Activated CD4-positive, alpha-beta T cell treated with anti-CD3 and anti-CD28 coated beads for 24 hours (primary cell): ENCODE results near the gene MMP15.
"Not testable (repeated sequence)": the region's sequence is repeated elsewhere in the genome, so short reads cannot be mapped to it uniquely, and the experiment has no call there.

Experiments used
- DNase-seq, 2 donors: peaks; one replicate each; pipeline ENCODE4 v3.0.0-alpha.2; 2020; ENCODE audit warnings: low read depth in 2 of 2

MMP15 gene

DNA sequence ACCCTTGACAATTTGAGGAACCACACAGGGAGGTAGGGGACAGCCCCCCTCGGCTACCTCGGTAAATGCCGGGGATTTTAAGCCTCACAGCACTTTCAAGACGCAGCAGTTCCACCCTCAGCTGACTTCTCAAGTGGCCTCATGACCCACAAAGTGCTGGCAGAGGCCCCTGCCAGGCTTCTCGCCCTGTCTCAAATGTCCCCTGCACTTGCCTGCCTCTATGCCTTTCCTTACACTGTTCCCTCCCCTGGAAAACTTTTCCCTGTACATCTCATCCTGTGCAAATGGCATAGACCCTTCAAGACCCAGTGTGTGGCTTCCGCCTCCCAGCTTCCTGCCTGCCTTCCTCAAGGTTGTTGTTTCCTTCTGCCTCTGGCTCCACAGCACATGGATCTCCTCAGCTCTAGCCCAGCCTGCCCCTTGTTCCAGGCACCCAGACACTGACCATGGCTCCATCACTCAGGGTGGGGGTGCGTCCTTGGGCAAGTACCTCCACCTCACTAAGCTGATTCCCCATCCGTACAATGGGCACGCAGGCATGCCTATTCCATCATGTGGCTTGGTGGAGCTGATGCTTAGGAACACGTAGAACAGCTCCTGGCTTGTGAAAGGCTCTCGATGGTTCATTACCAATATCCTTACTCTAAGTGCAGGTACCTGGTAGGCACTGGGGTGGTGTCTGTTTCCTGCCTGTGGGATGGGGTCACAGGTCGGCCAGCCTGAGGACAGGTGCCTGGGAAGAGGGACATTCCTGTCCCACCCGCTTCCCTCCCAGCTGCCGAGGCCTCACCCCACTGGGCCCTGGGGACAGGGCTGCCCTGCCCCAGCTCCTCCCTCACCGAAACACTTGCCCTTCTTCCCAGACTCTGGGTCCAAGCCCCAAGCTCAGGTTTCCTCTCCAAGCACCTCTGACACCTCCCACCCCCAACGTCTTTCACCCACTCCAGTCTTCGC lies 24.0 kb downstream of the MMP15 start:
- DNase-seq: no peak

DNA sequence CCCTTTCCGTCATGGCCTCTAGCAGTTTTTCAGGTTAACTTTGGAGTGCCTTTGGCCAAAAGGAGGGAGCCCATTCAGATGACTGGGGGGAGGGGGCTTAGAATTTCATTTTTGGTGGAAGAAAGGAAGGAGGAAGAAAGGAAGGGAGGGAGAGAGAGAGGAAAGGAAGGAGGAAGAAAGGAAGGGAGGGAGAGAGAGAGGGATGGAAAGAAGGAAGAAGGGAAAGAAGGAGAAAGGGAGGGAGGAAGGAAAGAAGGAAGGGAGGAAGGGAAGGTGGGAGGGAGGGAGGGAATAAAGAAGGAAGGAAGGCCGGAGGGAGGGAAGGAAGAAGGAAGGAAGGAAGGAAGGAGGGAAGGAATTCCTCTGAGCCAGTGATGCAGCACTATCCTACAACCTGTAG lies 25.7 kb downstream of the MMP15 start:
- no peak for DNase-seq

DNA sequence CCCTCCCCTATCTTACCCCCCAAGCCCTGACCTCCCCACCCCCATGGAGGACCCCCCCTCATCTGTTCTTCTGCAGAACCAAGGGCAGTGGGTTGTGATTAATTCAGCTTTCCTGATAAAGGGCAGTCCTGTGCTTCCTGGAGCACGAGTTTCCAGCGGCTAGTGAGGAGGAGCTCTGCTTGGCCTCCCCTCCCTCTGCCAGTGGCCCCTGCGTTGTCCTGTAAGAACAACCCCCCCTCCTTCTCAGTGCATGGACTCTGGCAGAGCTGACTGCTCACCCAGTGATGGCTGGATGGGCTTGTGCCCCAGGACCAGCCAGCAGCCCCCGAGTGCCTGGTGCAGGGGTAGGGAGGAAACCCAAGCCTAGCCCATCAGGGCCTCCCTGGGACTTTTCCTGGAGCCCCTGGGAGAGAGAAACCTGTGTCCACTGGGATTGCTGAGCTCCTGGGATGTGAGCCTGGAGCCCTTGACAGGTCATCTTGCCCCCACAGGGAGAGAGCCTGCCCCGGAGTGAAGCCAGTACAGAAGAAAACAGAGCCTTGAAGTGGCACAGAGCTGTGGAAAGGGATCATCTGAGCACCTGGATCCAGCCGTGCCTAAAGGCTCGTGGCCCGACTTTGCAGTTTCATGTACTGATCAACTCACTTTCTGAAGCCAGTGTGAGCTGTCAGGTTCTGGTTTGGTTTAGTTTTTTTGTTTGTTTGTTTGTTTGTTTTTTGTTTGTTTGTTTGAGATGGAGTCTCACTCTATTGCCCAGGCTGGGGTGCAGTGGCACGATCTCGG lies 26.5 kb downstream of the MMP15 start:
- no peak for DNase-seq

DNA sequence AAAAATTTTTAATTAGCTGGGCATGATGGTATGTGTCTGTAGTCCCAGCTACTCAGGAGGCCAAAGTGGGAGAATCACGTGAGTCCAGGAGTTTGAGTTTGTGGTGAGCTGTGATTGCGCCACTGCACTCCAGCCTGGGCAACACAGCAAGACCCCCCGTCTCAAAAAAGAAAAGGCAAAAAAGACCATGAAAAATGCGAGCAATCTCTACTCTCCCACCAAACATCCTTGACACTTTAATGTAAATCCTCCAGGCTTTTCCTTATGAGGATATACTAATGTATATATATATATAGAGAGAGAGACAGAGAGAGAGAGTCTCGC lies 28.1 kb downstream of the MMP15 start:
- no peak for DNase-seq

DNA sequence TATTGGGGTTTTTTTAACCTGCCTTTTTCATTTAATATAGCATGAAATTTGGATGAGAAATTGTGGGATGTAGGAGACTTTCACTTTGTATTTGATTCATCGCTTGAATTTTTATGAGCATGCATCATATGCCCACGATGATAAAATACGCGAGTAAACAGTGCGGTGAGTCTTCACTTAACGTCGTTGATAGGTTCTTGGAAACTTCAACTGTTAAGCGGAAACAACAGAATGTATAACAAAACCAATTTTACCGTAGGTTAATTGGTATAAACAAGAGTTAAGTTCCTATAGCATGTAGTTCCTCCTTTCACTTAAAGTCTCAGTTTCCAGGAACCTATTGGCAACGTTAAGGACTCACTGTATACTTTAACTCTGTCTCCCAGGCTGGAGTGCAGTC lies 28.7 kb downstream of the MMP15 start:
- DNase-seq: no peak

DNA sequence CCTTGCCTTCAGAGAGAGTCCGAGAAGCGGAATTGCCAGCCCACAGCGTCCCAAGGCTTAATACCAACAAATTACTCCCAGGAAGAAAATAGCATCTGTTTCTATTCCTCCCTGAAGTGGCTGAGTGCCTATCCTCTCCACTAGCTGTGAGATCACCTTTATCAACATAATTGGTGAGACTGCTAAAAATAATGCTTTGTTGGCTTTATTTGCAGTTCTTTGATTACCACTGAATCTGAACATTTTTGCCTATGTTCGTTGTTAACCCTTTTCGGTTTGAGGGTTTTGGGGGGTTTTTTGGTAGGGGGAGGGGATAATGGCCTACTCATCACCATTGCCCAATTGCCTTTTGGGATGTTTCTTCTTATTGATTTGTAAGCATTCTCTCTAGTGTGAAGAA lies 31.0 kb downstream of the MMP15 start:
- no peak for DNase-seq

DNA sequence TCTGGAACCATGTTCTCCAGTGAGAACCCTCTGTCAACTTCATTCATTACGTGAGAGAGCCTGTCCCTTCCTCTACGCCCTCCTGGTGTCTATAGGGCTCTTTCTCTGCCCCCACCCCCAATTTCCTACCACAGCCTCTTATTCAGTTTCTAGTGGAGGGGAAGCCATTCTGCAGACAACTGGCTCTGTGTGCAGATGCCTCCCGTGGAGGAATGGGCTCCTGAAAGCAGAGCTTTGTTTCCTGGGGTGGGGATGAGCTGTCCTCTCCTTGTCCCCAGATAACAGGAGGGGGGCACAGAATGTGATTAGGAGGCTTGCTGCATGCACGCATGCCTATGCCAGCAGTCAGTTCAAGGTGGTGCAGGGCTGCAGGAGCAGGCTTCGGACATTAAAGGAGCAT lies 31.6 kb downstream of the MMP15 start:
- no peak for DNase-seq

DNA sequence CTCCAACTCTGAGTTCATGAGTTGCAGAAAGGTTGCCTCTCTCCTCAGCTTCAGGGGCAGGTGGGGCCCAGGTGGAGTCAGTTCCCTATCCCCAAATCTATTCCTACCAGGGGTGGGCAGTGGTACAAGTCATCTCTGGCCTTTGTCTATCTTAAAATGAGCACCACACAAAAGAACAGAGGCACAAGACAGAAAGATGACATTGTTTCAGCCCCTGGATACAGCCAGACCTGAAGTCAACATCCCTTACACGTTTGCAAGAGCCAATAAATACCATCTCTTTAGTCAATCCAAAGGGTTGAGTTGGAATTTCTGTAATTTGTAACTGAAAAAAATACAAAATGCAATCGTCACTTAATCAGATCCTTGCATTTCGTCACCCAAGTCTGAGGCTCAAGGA lies 32.2 kb downstream of the MMP15 start:
- DNase-seq: no peak

DNA sequence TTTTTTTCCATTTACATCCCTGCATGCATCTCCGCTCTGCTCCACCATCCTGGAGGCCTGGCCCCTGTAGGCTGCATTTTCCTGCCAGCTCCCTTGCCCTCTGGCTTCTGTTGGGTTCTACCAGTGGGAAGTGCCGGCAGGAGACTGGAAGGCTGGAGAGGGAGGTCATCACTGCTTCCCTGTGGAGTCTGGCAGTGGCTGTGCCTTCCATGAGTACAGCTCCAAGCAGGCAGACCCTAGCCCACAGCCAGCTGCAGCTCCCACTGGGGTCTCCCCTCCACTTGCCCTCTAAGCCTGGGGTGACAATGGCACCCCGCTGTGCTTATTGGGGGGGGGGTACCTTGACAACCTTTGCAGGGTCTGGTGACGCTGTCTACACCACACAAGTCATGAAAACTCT lies 37.3 kb downstream of the MMP15 start:
- no peak for DNase-seq

DNA sequence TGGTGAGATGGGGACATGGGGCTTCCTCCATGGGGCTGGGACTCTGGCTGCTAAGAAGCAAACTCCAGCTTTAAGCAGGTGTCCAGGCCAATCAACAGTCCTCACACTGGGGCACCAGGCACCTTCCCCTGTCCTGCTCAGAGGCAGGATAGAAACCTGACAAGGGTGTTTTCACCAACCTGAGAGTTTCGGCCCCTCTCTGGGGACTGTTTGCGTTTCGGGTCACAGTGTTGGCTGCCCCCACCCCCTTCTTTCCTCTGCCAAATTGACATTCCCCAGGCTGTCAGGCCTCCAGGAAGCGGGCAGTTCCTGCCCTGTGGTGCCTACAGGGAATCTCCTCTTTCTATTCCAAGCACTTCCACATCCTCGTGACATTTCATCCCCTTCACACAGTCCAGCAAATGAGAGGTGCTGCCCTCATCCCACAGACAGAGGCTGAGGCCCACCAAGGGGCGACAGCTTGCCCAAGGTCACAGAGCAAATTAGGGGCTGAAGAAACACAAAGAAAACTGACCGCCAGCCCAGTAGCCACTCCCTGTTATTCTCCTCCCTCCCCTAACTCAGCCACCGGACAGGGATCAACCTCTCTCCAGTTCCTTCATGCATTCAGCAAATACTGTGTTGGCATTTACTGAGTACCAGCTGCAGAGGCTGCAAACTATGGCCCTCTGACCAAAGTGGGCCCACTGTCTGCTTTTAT lies 38.0 kb downstream of the MMP15 start:
- DNase-seq: no peak

DNA sequence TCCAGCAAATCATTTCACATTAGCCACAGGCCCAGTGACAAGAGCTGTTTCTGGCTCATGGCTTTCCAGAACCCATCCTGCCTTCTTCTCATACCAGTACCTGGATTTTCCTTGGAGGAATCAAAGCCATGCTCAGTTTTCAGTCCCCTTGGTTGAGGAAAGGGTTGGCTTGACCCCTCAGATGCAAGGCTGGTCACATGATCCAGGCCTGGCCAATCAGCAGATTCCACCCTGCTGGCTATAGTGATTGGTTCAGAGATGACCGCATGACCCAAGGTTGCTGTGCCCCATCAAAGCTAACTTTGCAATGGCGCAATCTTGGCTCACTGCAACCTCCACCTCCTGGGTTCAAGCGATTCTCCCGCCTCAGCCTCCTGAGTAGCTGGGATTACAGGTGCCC lies 45.0 kb downstream of the MMP15 start:
- DNase-seq: no peak

DNA sequence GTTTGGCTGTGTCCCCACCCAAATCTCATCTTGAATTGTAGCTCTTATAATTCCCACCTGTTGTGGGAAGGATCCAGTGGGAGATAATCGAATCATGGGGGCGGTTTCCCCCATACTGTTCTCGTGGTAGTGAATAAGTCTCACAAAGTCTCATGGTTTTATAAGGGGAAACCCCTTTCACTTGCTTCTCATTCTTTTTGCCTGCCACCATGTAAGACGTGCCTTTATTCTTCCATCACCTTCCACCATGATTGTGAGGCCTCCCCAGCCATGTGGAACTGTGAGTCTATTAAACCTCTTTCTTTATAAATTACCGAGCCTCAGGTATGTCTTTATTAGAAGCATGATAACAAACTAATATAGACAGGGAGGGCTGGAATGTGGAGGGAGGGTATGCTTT lies 46.6 kb downstream of the MMP15 start:
- DNase-seq: not testable (repeated sequence)

DNA sequence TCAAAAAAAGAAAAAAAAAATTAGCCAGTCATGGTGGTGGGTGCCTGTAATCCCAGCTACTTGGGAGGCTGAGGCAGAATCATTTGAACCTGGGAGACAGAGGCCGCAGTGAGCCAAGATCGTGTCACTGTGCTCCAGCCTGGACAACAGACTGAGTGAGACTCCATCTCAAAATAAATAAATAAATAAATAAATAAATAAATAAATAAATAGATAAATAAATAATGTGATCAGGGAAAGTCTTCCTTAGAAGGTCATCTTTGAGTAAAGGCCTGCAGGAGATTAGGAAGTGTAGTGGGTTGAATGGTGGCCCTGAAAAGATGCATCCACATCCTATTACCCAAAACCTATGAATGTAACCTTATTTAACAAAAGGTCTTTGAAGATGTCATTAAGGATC lies 47.5 kb downstream of the MMP15 start:
- DNase-seq: not testable (repeated sequence)

DNA sequence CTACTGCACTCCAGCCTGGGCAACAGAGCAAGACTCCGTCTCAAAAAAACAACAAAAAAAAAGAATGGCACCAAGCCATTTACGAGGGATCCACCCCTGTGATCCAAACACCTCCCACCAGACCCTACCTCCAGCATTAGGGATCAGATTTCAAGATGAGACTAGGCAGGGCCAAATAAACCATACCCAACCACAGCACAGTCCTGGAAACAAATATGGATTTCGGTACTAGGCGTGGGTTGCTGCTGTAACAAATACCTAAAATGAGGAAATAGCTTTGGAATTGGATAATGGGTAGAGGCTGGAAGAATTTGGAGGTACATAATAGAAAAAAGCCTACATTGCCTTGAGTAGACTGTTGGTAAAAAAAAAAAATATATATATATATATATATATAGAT lies 49.1 kb downstream of the MMP15 start:
- DNase-seq: no peak

DNA sequence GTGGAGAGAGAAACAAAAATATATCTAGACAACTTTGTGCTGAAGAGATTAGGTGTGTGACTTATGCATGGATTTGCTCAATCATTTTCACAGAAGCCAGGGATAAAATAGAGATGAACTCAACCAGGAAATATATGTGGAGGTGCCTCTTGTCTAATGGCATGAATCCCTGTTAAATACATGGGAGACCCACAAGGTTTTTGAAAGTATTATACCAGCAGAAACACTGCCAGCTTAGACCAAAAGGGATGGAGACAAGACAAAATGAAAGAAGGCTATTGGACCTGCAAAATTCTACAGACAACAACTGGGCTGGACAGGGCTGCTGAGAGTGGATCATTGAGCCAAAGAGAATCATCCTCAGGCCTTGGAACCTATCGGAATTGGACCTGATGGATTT lies 51.0 kb downstream of the MMP15 start:
- no peak for DNase-seq

DNA sequence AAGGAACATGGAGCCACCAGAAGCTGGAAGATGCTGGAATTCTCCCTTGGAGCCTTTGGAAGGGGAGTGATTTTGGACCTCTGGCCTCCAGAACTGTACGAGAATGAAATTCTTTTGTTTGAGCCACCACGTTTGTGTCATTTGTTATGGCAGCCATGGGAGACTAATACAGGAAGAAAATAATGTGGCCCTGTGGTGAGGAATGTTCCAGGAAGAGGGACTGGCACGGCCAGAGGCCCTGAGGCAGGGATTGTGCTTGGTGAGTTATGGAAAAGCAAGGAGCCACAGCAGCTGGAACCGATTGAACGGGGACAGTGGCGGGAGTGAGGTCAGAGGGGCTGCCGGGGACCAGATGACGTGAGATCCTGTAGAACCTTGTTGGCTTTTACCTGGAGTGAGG lies 52.2 kb downstream of the MMP15 start:
- DNase-seq: no peak

DNA sequence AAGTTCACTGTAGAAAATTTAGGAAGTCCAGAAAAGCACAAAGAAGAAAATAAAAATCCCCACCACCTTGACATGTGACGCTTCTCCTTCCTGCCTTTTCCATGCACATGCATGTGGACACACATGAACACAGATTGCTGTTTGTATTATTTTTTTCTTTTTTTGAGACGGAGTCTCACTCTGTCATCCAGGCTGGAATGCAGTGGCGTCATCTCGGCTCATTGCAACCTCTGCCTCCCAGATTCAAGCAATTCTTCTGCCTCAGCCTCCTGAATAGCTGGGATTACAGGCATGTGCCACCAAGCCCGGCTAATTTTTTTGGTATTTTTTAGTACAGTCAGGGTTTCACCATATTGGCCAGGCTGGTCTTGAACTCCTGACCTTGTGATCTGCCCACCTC lies 55.1 kb downstream of the MMP15 start:
- not testable (repeated sequence) for DNase-seq

DNA sequence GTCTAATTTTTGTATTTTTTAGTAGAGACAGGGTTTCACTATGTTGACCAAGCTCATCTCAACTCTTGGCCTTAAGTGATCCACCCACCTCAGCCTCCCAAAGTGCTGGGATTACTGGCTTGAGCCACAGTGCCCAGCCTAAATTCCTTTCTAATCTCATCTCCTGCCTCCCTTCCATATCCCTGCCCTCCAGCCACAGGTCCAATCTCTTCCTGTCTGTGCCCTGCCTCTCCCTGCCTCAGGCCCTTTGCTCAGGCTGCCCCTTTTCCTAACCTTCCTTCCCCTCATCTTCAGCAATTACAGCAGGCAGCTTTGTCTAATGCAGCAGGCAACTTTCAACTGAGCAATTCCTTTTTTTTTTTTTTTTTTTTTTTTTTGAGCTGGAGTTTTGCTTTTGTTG lies 56.8 kb downstream of the MMP15 start:
- DNase-seq: no peak

DNA sequence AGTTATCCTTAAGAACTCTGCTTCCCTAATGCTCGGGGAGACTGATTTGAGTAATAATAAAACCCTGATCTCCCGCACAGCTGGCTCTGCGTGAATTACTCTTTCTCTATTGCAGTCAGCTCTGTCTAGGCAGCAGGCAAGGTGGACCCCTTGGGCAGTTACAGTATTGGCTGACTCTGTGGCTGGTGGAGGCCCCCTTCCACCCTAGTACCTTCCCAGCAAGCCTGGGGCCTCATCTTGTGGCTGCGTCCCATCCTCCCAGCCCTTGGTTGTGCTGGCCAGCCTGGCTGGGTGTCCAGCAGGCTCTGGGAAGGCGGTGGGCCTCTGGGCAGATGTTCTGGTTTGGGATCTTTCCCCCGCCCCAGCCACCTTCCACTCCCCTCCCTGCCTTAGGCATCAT lies 59.1 kb downstream of the MMP15 start:
- no peak for DNase-seq

DNA sequence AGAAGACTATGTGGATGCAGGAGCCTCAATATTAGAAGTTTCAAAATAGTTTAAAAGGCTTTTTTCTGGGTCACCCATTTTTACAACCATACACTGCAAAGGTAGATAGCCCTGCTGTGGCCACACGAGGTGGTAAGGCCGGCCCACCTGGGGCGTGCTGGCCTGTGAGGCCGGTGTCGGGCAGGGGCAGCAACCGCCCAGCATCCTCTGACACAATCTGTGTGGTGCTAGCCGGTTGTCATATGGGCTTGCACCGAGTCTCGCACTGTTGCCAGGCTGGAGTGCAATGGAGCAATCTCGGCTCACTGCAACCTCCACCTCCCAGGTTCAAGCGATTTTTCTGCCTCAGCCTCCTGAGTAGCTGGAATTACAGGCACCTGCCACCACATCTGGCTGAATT lies 59.6 kb downstream of the MMP15 start:
- DNase-seq: no peak

DNA sequence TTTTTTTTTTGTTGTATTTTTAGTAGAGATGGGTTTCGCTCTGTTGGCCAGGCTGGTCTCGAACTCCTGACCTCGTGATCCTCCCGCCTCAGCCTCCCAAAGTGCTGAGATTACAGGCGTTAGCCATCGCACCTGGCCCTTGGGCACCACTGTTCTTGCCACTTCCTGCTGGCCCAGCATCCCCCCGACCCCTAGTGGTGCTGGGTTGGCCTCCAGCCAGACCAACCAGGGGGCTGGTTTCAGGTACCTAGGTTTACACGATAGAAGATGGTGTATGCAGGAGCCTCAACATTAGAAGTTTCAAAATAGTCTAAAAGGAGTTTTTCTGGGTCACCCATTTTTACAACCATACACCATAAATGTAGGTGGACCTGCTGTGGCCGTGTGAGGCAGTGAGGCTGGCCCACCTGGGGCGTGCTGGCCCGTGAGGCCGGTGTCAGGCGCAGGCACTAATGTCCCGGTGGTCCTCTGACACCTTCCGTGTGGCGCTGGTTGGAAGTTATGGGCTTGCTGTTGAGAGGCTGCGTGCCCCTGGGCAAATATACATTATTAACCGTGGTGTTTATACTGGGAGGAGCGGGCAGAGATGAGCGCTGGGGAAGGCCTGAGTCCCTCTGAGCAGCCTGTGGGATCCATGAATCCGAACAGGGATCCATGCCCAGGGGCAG lies 60.2 kb downstream of the MMP15 start:
- no peak for DNase-seq
